CD4-positive, alpha-beta T cell (primary cell): ENCODE data around the gene CD63. TPM values are rescaled to one million over a fixed set of nuclear protein-coding genes. Genes with fewer than 3 reads are reported as not detected.
A peak's percentile ranks its signal among the peaks of the same experiment; 100 is the strongest.

Source experiments
- ATAC-seq: fragments of 200-7000 bp; cut with Tn5 transposase; one replicate; pipeline ENCODE4 v1.10.0; 2022; ENCODE audit warnings: mild to moderate bottlenecking; ENCODE audit not compliant: poor library complexity
- CTCF ChIA-PET: fragments of 350-600 bp; sonication (Branson Sonifier 250); formaldehyde crosslinking; loops from one replicate; lab custom pipeline; 2021; ENCODE audit warnings: antibody characterized with exemption, inconsistent platforms; lab: Charles Lee
- POLR2A ChIA-PET: fragments of 350-600 bp; sonication (Branson Sonifier 250); formaldehyde crosslinking; loops from one replicate; lab custom pipeline; 2021; ENCODE audit warnings: antibody characterized with exemption, inconsistent platforms; lab: Charles Lee
- DNase-seq, 14 experiments: peaks; one replicate each; pipeline ENCODE4 v3.0.0-alpha.2; 2013 to 2020; ENCODE audit warnings: mixed read lengths in 2 of 14
- H3K27ac ChIP-seq, 2 donors: one replicate each; pipeline versions ENCODE4 v1.5.1 to v1.7.0; 2013; ENCODE audit warnings: low read length in 2 of 2, low read depth in 1 of 2, mild to moderate bottlenecking in 1 of 2
- H3K27me3 ChIP-seq, 2 experiments: 1 replicate in 1 of 2; 2 replicates in 1 of 2; pipeline versions ENCODE4 v1.6.1 to v1.7.0; 2013; ENCODE audit warnings: low read length in 2 of 2, control low read depth in 1 of 2, mild to moderate bottlenecking in 1 of 2, moderate library complexity in 1 of 2; ENCODE audit not compliant: insufficient read depth in 2 of 2, control insufficient read depth in 1 of 2
- H3K36me3 ChIP-seq: one replicate; pipeline ENCODE4 v1.6.1; 2013; ENCODE audit warnings: low read length, control low read depth; ENCODE audit not compliant: insufficient read depth
- H3K4me1 ChIP-seq: one replicate; pipeline ENCODE4 v1.6.1; 2013; ENCODE audit warnings: low read length, control low read depth; ENCODE audit not compliant: insufficient read depth
- H3K4me3 ChIP-seq: one replicate; pipeline ENCODE4 v1.5.1; 2013; ENCODE audit warnings: mild to moderate bottlenecking, low read length, moderate library complexity
- H3K9me3 ChIP-seq, 2 experiments: 1 replicate in 1 of 2; 2 replicates in 1 of 2; pipeline versions ENCODE4 v1.6.1 to v1.7.0; 2013; ENCODE audit warnings: low read length in 2 of 2, mild to moderate bottlenecking in 2 of 2, control low read depth in 1 of 2, moderate library complexity in 1 of 2; ENCODE audit not compliant: control insufficient read depth in 1 of 2, insufficient read depth in 1 of 2
- H3K27ac Mint-ChIP-seq: one replicate; pipeline ENCODE4 v1.8.0; 2020; ENCODE audit warnings: mixed read lengths
- H3K27me3 Mint-ChIP-seq: one replicate; pipeline ENCODE4 v1.8.0; 2021; ENCODE audit warnings: mixed read lengths
- H3K36me3 Mint-ChIP-seq: one replicate; pipeline ENCODE4 v1.8.0; 2021; ENCODE audit warnings: low read depth, mixed read lengths
- H3K4me1 Mint-ChIP-seq: one replicate; pipeline ENCODE4 v1.8.0; 2021; ENCODE audit warnings: low read depth, mixed read lengths
- H3K4me3 Mint-ChIP-seq: one replicate; pipeline ENCODE4 v1.8.0; 2020; ENCODE audit warnings: mild to moderate bottlenecking, mixed read lengths
- H3K9me3 Mint-ChIP-seq: one replicate; pipeline ENCODE4 v1.8.0; 2020; ENCODE audit warnings: mixed read lengths
- CTCF ChIP-seq: fragments of 200-600 bp; IDR thresholded peaks from one replicate; pipeline ENCODE4 v1.8.0; 2022; ENCODE audit warnings: antibody characterized with exemption, mild to moderate bottlenecking
- intact Hi-C, 2 experiments: fragments of 100-400 bp; cut with DNase I in 1 of 2; cut with micrococcal nuclease in 1 of 2; formaldehyde crosslinking; loops; one replicate each; pipeline versions ENCODE4 v1.15.1 to v1.9.0; 2023 to 2025; cut with DNase I, micrococcal nuclease
- total RNA-seq, 174 experiments: library from RNA in 2 of 174; stranded (reverse) in 2 of 174; gene quantifications; one replicate each; pipeline ENCODE4 v1.2.3 and lab custom pipeline; 2021 to 2026

CD63 gene
- total RNA-seq, 2 experiments from 2014 or later, result 34.0 to 36.4 TPM

- POLR2A ChIA-PET, result interaction anchor here (0.8 to 3.1 kb wide), 5 partner anchors 10 to 220 kb away, joined by 3 to 18 read pairs (median 11); no protein-coding TSS in a partner anchor
- H3K27ac ChIP-seq, result peak overlapping the region in 1 of 2 donors; percentile 47
- no peaks in the 10 kb centered on the region for H3K36me3 Mint-ChIP-seq
Measured at GRCh38 chr12:55736780-55737580, 8.2 kb upstream of the CD63 start.

GRCh38 chr12:55736076-55736475, 7.3 kb upstream of the CD63 start:
- Histone ChIP-seq H3K4me1 (peaks cover 20% of the 10 kb centered on the region), H3K27ac (no peak overlapping the region), H3K27me3 (no peaks in the 10 kb centered on the region), H3K9me3 (no peaks in the 10 kb centered on the region), H3K36me3 (no peaks in the 10 kb centered on the region), H3K4me3 (no peak overlapping the region)
- intact Hi-C loops, result loop anchor here (5.0 to 10.0 kb wide), 3 partner anchors 81 to 369 kb away; partner anchors contain the start of genes ORMDL2 (in 1 of the 2), PA2G4 (in 1 of the 2) and SARNP (in 1 of the 2)
- TF ChIP-seq CTCF, result no peak
- DNase-seq (no peak), ATAC-seq (no peak)
- peaks cover 31% of the 10 kb centered on the region for H3K4me1 Mint-ChIP-seq
- CTCF ChIA-PET, result interaction anchor here (3.6 kb wide), 1 partner anchor 11 kb away, joined by 46 read pairs; no protein-coding TSS in a partner anchor
- POLR2A ChIA-PET, result no interaction called here
- no peak overlapping the region for H3K27ac Mint-ChIP-seq
- H3K27me3 Mint-ChIP-seq, result no peaks in the 10 kb centered on the region
- no peaks in the 10 kb centered on the region for H3K9me3 Mint-ChIP-seq
- no peaks in the 10 kb centered on the region for H3K36me3 Mint-ChIP-seq
- peak overlapping the region; percentile 15 for H3K4me3 Mint-ChIP-seq

More at GRCh38 chr12:55736780-55737580, 8.2 kb upstream of the CD63 start:
- intact Hi-C loops, result loop anchor here (5.0 to 10.0 kb wide), 3 partner anchors 80 to 368 kb away; partner anchors contain the start of genes ORMDL2 (in 1 of the 2), PA2G4 (in 1 of the 2) and SARNP (in 1 of the 2)
- peak overlapping the region; percentile 89 for H3K27ac Mint-ChIP-seq
- no peaks in the 10 kb centered on the region for H3K27me3 Mint-ChIP-seq
- H3K4me1 Mint-ChIP-seq, result peaks cover 31% of the 10 kb centered on the region
- H3K27me3 ChIP-seq, result no peaks in the 10 kb centered on the region
- CTCF ChIA-PET, result interaction anchor here (0.7 to 3.8 kb wide), 13 partner anchors 7 to 453 kb away, joined by 3 to 46 read pairs (median 7); partner anchors contain the start of genes BLOC1S1, CD63, ITGA7 and ORMDL2
- ATAC-seq (peak; percentile 36), DNase-seq (peak in 13 of 14 experiments; percentile 32 to 76 (median 53))
- no peaks in the 10 kb centered on the region for H3K9me3 ChIP-seq
- H3K36me3 ChIP-seq, result no peaks in the 10 kb centered on the region
- TF ChIP-seq CTCF, result peak; percentile 66
- no peak overlapping the region for H3K4me3 ChIP-seq
- no peaks in the 10 kb centered on the region for H3K9me3 Mint-ChIP-seq
- peak overlapping the region; percentile 93 for H3K4me3 Mint-ChIP-seq
- H3K4me1 ChIP-seq, result peaks cover 24% of the 10 kb centered on the region

- Histone ChIP-seq H3K9me3 (no peaks in the 10 kb centered on the region), H3K27ac (no peak overlapping the region), H3K27me3 (no peaks in the 10 kb centered on the region), H3K4me1 (peaks cover 31% of the 10 kb centered on the region), H3K4me3 (no peak overlapping the region), H3K36me3 (no peaks in the 10 kb centered on the region)
- H3K4me3 Mint-ChIP-seq, result no peak overlapping the region
- DNase-seq (no peak), ATAC-seq (no peak)
- H3K36me3 Mint-ChIP-seq, result no peaks in the 10 kb centered on the region
- intact Hi-C loops, result loop anchor here in 1 of 2 experiments (10.0 kb wide), 2 partner anchors 80 to 370 kb away; partner anchors contain the start of gene PA2G4
- H3K27ac Mint-ChIP-seq, result no peak overlapping the region
- ChIA-PET POLR2A (no interaction called here), CTCF (no interaction called here)
- H3K9me3 Mint-ChIP-seq, result no peaks in the 10 kb centered on the region
- no peaks in the 10 kb centered on the region for H3K27me3 Mint-ChIP-seq
- TF ChIP-seq CTCF, result no peak
- peaks cover 45% of the 10 kb centered on the region for H3K4me1 Mint-ChIP-seq
Measured at GRCh38 chr12:55734595-55734994, 5.8 kb upstream of the CD63 start.
